Left lung (tissue), 10 donors: ENCODE results near the gene MLLT3. TPM values are rescaled to one million over a fixed set of nuclear protein-coding genes. Genes with fewer than 3 reads are reported as not detected.

Source experiments
- ATAC-seq: fragments of 200-7000 bp; cut with Tn5 transposase; one replicate; pipeline ENCODE4 v1.9.1; 2020; ENCODE audit warnings: moderate library complexity
- DNase-seq, 4 donors: peaks; one replicate each; pipeline ENCODE4 v3.0.0-alpha.2; 2013 to 2020
- H3K27ac ChIP-seq, 2 donors: fragments of 200-600 bp; sonication (generic) in 1 of 2; one replicate each; pipeline versions ENCODE4 v1.5.0 to v1.8.0; 2020 to 2021
- H3K27me3 ChIP-seq, 2 donors: fragments of 200-600 bp; sonication (generic) in 1 of 2; one replicate each; pipeline versions ENCODE4 v1.5.0 to v1.8.0; 2020 to 2021
- H3K36me3 ChIP-seq, 2 donors: fragments of 200-600 bp; sonication (generic) in 1 of 2; one replicate each; pipeline versions ENCODE4 v1.5.0 to v1.8.0; 2020 to 2021
- H3K4me1 ChIP-seq, 2 donors: fragments of 200-600 bp; one replicate each; pipeline ENCODE4 v1.8.0; 2021
- H3K4me3 ChIP-seq, 2 donors: fragments of 200-600 bp; sonication (generic) in 1 of 2; one replicate each; pipeline versions ENCODE4 v1.5.0 to v1.8.0; 2020 to 2021; ENCODE audit warnings: mild to moderate bottlenecking in 1 of 2
- H3K9me3 ChIP-seq, 2 donors: fragments of 200-600 bp; sonication (generic) in 1 of 2; one replicate each; pipeline versions ENCODE4 v1.5.0 to v1.8.0; 2020 to 2021
- intact Hi-C, 2 donors: fragments of 100-400 bp; cut with DNase I; formaldehyde crosslinking; loops; one replicate each; pipeline versions ENCODE4 v1.11.2 to v1.14.2; 2022
- polyA plus RNA-seq, 6 donors: library from polyadenylated mRNA; unstranded; fragments of 120-200 nt; gene quantifications; one replicate each; pipeline ENCODE4 v1.2.1, GENCODE V29; 2013; ENCODE audit not compliant: insufficient read length in 6 of 6
- total RNA-seq, 2 donors: library from RNA; stranded (reverse); fragmentation: NEBNext Ultra II Directional; extraction: Animal tissue kit (Norgen Biotek cat#: 25700); gene quantifications; one replicate each; pipeline ENCODE4 v1.2.1, GENCODE V29; 2021
- TF ChIP-seq, protein P1 (sequence below), 2 donors: fragments of 200-600 bp; sonication (generic) in 1 of 2; IDR thresholded peaks; one replicate each; pipeline versions ENCODE4 v1.5.0 to v1.8.0; 2021; ENCODE audit warnings: antibody characterized with exemption in 2 of 2
- donor health status: DM: no; HTN: yes; CAD: no.
- donor health status: DM: no; HTN: no; CAD: no.

MLLT3 gene
- total and polyA plus RNA-seq, 8 donors, result 17.0 to 38.2 (median 32.5) TPM

DNA sequence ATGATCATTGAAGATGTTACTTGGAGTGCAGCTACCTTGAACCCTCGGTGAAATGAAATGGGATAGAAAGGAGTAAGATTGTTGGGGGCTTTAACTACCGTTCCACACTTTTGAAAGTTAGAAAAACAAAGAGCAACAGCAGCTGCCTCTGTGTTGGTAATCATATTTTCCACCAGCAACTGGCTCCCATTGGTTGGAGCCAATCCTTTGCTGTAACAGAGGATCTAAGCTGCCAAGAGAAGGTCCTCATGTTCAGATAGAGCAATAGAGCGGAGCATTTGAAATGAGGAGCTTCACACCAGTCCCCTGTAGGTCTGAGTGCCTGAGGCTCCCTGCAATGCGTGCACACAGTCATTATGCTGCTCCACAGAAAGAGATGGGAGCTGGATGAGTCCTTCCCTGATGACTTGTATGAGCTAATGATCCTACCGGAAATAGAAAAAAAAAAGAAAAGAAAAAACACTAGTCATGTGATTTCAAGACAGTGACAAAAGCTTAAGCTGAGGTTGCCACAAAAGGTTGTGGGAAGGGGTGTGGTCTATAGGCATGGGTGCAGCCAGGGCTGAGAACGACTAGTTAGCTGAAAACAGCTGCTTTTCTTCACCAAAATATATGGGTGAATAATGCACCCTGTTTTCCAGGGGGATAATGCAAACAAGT lies 300.7 kb downstream of the MLLT3 start:
- no peak overlapping the region for H3K4me3 ChIP-seq
- no peaks in the 10 kb centered on the region for H3K27me3 ChIP-seq
- no peak for ATAC-seq
- no peaks in the 10 kb centered on the region for H3K36me3 ChIP-seq
- no peaks in the 10 kb centered on the region for H3K9me3 ChIP-seq
- TF ChIP-seq, protein P1, sequence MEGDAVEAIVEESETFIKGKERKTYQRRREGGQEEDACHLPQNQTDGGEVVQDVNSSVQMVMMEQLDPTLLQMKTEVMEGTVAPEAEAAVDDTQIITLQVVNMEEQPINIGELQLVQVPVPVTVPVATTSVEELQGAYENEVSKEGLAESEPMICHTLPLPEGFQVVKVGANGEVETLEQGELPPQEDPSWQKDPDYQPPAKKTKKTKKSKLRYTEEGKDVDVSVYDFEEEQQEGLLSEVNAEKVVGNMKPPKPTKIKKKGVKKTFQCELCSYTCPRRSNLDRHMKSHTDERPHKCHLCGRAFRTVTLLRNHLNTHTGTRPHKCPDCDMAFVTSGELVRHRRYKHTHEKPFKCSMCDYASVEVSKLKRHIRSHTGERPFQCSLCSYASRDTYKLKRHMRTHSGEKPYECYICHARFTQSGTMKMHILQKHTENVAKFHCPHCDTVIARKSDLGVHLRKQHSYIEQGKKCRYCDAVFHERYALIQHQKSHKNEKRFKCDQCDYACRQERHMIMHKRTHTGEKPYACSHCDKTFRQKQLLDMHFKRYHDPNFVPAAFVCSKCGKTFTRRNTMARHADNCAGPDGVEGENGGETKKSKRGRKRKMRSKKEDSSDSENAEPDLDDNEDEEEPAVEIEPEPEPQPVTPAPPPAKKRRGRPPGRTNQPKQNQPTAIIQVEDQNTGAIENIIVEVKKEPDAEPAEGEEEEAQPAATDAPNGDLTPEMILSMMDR (IDR thresholded peaks at IDR 0.05), result no peak
- no peak overlapping the region for H3K27ac ChIP-seq
- intact Hi-C loops, result no loop called here
- peaks cover 0 to 6% of the 10 kb centered on the region in 2 donors for H3K4me1 ChIP-seq
- no peak for DNase-seq

DNA sequence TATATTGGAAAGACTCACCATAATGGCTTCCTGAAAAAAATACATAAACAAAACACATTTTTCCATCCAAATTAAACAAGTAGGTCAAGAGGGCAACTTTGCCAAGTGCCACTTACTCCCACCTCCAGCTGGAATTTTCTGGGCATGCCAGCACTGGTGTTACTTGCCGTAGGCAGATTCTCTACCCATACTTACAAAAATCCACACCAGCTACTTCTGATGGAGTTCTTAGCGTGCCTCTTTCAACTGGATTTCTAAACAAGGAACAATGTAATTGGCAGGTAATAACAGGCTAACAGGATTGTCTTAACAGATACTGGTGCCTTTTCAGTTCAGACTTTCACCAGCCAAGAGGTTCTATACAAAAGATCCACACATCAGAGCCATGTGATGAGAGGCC lies 301.4 kb downstream of the MLLT3 start:
- TF ChIP-seq, protein P1 (IDR thresholded peaks at IDR 0.05), result no peak
- peaks cover 0 to 6% of the 10 kb centered on the region in 2 donors for H3K4me1 ChIP-seq
- intact Hi-C loops, result no loop called here
- H3K9me3 ChIP-seq, result no peaks in the 10 kb centered on the region
- DNase-seq, result no peak
- no peak overlapping the region for H3K27ac ChIP-seq
- no peaks in the 10 kb centered on the region for H3K36me3 ChIP-seq
- H3K4me3 ChIP-seq, result no peak overlapping the region
- ATAC-seq, result peak; percentile 51
- H3K27me3 ChIP-seq, result no peaks in the 10 kb centered on the region

DNA sequence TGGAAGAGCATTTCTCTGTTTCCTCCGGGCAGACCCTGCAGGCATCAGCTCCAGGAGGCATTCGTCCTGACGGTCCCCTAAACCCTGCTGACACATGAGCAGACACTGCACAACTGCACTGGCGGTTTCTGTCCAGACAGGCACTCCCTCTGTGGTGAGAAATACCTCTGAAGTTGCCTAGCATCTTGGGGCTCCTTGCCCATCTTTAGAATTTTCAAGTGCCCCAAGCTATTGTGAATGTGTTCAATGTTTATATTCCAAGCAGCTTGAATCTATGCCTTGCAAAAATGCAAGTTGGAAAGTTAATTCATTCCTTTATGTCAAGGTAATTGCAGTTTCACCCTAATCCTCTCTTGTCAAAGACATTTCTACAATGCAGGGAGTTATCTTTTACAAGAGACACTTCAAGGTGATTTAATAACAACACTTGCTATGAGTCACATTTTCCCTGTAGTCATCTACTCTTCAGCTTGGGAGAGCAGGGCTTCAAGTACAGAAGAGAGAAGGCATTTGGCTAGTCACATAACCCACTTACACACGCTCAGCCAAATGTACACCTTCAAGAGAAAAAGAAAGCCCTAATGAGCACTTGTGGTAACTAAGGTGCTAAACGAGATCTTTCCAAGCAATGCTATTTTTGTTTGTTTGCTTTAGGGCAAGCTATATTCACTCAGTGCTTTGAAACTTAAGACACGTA lies 302.5 kb downstream of the MLLT3 start:
- Histone ChIP-seq H3K27ac (peak overlapping the region in 1 of 2 donors; percentile 62), H3K4me3 (no peak overlapping the region), H3K4me1 (peaks cover 0 to 6% of the 10 kb centered on the region in 2 donors), H3K9me3 (no peaks in the 10 kb centered on the region), H3K36me3 (no peaks in the 10 kb centered on the region), H3K27me3 (no peaks in the 10 kb centered on the region)
- intact Hi-C loops, result no loop called here
- TF ChIP-seq, protein P1 (IDR thresholded peaks at IDR 0.05), result no peak
- DNase-seq, result peak in 1 of 4 donors; percentile 52
- ATAC-seq, result peak; percentile 88

DNA sequence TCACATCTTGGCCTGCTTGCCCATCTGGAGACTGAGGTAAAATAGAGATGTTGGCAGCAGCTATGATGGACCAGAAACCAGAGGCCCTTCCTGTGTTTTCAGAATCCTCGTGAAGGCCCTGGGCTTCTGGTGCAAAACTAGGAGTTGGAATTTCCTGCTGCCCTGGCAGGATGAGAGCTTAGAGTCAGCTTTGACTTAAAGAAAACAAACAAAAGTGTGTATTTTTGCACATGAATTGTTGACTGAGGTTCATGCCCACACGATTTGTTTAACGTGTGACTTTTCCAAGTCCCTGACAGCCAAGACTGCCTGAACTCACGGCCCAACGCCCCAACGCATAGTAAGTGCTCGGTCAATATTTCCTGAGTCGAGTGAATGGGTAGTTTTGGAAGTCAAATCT lies 303.1 kb downstream of the MLLT3 start:
- ATAC-seq, result peak; percentile 45
- intact Hi-C loops, result no loop called here

DNA sequence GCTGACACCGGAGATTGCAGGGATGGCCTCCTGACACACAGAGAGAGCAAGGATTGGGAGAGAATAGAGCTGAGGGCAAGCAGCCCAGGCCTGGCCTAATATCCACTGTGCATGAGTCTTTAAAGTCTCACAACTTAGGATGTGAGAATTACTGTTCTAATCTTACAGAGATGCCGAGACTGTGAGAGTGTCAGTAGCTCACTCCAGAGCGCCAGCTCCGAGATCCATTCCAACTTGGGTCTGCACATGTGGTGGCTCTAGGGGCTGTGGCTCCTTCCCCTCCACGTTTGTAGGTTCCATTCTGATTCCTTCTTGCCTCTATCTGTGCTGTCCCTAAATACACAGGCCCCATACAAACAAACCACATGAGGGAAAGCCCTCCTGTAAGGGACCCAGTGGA lies 304.6 kb downstream of the MLLT3 start:
- ATAC-seq (no peak), DNase-seq (no peak)
- Histone ChIP-seq H3K27ac (no peak overlapping the region), H3K4me3 (no peak overlapping the region), H3K4me1 (peaks cover 0 to 6% of the 10 kb centered on the region in 2 donors), H3K9me3 (no peaks in the 10 kb centered on the region), H3K27me3 (no peaks in the 10 kb centered on the region), H3K36me3 (no peaks in the 10 kb centered on the region)
- intact Hi-C loops, result no loop called here
- TF ChIP-seq, protein P1 (IDR thresholded peaks at IDR 0.05), result no peak

More for the DNA sequence above, 303.1 kb downstream of the MLLT3 start:
- TF ChIP-seq, protein P1 (IDR thresholded peaks at IDR 0.05), result no peak
- Histone ChIP-seq H3K36me3 (no peaks in the 10 kb centered on the region), H3K27ac (peak overlapping the region in 1 of 2 donors; percentile 44), H3K4me1 (peaks cover 0 to 6% of the 10 kb centered on the region in 2 donors), H3K4me3 (no peak overlapping the region), H3K27me3 (no peaks in the 10 kb centered on the region), H3K9me3 (no peaks in the 10 kb centered on the region)
- no peak for DNase-seq
